Heart right ventricle (tissue), 16 donors: ENCODE results near the gene KRT5. TPM values are rescaled to one million over a fixed set of nuclear protein-coding genes. Genes with fewer than 3 reads are reported as not detected.

ENCODE experiments used
- ATAC-seq, 8 donors: fragments of 200-7000 bp; cut with Tn5 transposase; one replicate each; pipeline ENCODE4 v1.9.1; 2020; ENCODE audit warnings: mild to moderate bottlenecking in 8 of 8, moderate library complexity in 8 of 8, moderate number of reproducible peaks in 1 of 8
- DNase-seq, 2 donors: peaks; one replicate each; pipeline ENCODE4 v3.0.0-alpha.2; 2020
- H3K27ac ChIP-seq, 10 donors: fragments of 200-600 bp; sonication (generic) in 2 of 10; one replicate each; pipeline versions ENCODE4 v1.5.0 to v1.8.0; 2020 to 2022; ENCODE audit warnings: mild to moderate bottlenecking in 3 of 10
- H3K27me3 ChIP-seq, 7 donors: fragments of 200-600 bp; one replicate each; pipeline ENCODE4 v1.8.0; 2021 to 2022; ENCODE audit warnings: mild to moderate bottlenecking in 2 of 7
- H3K36me3 ChIP-seq, 9 donors: fragments of 200-600 bp; sonication (generic) in 1 of 9; one replicate each; pipeline versions ENCODE4 v1.5.0 to v1.8.0; 2020 to 2022; ENCODE audit warnings: mild to moderate bottlenecking in 2 of 9
- H3K4me1 ChIP-seq, 9 donors: fragments of 200-600 bp; sonication (generic) in 1 of 9; one replicate each; pipeline versions ENCODE4 v1.5.0 to v1.8.0; 2020 to 2022; ENCODE audit warnings: mild to moderate bottlenecking in 4 of 9
- H3K4me3 ChIP-seq, 10 donors: fragments of 200-600 bp; sonication (generic) in 2 of 10; one replicate each; pipeline versions ENCODE4 v1.5.0 to v1.8.0; 2020 to 2022; ENCODE audit warnings: mild to moderate bottlenecking in 7 of 10, moderate library complexity in 2 of 10
- H3K9me3 ChIP-seq, 11 donors: fragments of 200-600 bp in 10 of 11; sonication (generic) in 2 of 11; one replicate each; pipeline versions ENCODE4 v1.5.0 to v1.8.0; 2013 to 2022; ENCODE audit warnings: mild to moderate bottlenecking in 2 of 11, control low read depth in 1 of 11, moderate library complexity in 1 of 11
- WGBS, 2 donors: extraction: QIAGEN DNeasy Blood & Tissue Kit; methylation state at CpG; one replicate each; pipeline ENCODE4 v1.1.7; 2013; ENCODE audit warnings: inconsistent platforms in 1 of 2; 5-methylcytosine and 5-hydroxymethylcytosine counted together
- intact Hi-C, 10 donors: fragments of 100-400 bp; cut with DNase I; formaldehyde crosslinking; loops; one replicate each; pipeline versions ENCODE4 v1.11.1 to v1.14.2; 2022
- polyA plus RNA-seq, 2 donors: library from polyadenylated mRNA; stranded (reverse); fragments of 200-250 nt; gene quantifications; one replicate each; pipeline ENCODE4 v1.2.3, GENCODE V29; 2013
- total RNA-seq, 10 donors: library from RNA; stranded (reverse); fragmentation: NEBNext Ultra II Directional in 3 of 10; extraction: Animal tissue kit (Norgen Biotek cat#: 25700) in 3 of 10; gene quantifications; one replicate each; pipeline versions ENCODE4 v1.2.1 to v1.2.4, GENCODE V29; 2021 to 2023
- TF ChIP-seq, protein P1 (sequence below), 9 donors: fragments of 200-600 bp; sonication (generic) in 2 of 9; IDR thresholded peaks; one replicate each; pipeline versions ENCODE4 v1.5.0 to v1.8.0; 2021 to 2022; ENCODE audit warnings: antibody characterized with exemption in 9 of 9, mild to moderate bottlenecking in 5 of 9, moderate library complexity in 1 of 9
- donor health status: Arrhythmogenic right ventricular cardiomyopathy.
- donor health status: ischemic (EF 13 %, LVEDD 7.1; RV severe dilation, severe dysfunction).
- donor health status: healthy with polysubstance abuse.
- donor health status: DM: no; HTN: yes; CAD: no.
- donor health status: DM: no; HTN: no; CAD: no.
- donor health status: ischemic (EF 25% LVEDD 6.9; RV normal size, moderate dysfunction).
- donor health status: ischemic (EF 25% LVEDD 5.7; RV mildly dilated, moderate dysfunction).
- donor health status: healthy.
- donor health status: DM: yes; HTN: yes; CAD: no.
- donor health status: Ischemic cardiomyopathy.
- donor health status: ischemic (EF 35%, LVEDD 5.7; RV mildly dilated, moderate dysfunction).
- donor health status: nonischemic (EF 11% LVEDD 7.7; RV severe dilation, severe dysfunction).
- donor health status: DM: yes; HTN: yes; CAD: no.
- donor health status: PGD.
- donor health status: ischemic (EF 29% LVEDD 5.4; RV normal size, mild dysfunction).
- donor health status: nonischemic (EF 23%, LVEDD 6.1; RV moderate dilation, normal function).

KRT5 gene
- total and polyA plus RNA-seq, 12 donors, result 0.25 to 1.5 (median 0.67) TPM; not detected in 8

DNA sequence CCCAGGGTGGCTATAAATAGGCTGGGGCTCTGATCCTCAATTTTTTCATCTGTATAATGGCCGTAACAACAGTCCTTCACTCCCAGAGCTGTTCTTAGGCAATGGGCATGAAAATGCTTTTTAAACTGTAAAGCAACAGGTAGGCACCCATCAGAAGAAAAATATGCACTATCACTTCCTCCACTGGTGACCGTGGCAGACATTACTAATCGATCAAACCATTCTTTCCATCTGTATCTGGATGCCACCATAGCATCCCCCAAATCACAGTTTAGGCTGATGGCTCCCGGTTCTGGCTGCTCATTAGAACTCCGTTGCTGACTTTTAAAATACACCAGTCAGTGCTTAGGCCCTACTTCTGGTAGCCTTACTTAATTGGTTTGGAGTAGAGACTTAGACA is 21.5 kb upstream of the KRT5 start:
- H3K9me3 ChIP-seq, result no peaks in the 10 kb centered on the region
- H3K4me3 ChIP-seq, result no peak overlapping the region
- no peak for DNase-seq
- H3K4me1 ChIP-seq, result peaks cover 0 to 4% (median 0%) of the 10 kb centered on the region in 9 donors
- H3K27me3 ChIP-seq, result peaks cover 0 to 13% (median 0%) of the 10 kb centered on the region in 7 donors
- no peak overlapping the region for H3K27ac ChIP-seq
- TF ChIP-seq, protein P1, sequence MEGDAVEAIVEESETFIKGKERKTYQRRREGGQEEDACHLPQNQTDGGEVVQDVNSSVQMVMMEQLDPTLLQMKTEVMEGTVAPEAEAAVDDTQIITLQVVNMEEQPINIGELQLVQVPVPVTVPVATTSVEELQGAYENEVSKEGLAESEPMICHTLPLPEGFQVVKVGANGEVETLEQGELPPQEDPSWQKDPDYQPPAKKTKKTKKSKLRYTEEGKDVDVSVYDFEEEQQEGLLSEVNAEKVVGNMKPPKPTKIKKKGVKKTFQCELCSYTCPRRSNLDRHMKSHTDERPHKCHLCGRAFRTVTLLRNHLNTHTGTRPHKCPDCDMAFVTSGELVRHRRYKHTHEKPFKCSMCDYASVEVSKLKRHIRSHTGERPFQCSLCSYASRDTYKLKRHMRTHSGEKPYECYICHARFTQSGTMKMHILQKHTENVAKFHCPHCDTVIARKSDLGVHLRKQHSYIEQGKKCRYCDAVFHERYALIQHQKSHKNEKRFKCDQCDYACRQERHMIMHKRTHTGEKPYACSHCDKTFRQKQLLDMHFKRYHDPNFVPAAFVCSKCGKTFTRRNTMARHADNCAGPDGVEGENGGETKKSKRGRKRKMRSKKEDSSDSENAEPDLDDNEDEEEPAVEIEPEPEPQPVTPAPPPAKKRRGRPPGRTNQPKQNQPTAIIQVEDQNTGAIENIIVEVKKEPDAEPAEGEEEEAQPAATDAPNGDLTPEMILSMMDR (IDR thresholded peaks at IDR 0.05), result no peak
- no peak for ATAC-seq
- no peaks in the 10 kb centered on the region for H3K36me3 ChIP-seq
- 93 to 94% methylated on average over 5 of the region's 5 CpGs for WGBS, 2 donors
- intact Hi-C loops, result no loop called here

DNA sequence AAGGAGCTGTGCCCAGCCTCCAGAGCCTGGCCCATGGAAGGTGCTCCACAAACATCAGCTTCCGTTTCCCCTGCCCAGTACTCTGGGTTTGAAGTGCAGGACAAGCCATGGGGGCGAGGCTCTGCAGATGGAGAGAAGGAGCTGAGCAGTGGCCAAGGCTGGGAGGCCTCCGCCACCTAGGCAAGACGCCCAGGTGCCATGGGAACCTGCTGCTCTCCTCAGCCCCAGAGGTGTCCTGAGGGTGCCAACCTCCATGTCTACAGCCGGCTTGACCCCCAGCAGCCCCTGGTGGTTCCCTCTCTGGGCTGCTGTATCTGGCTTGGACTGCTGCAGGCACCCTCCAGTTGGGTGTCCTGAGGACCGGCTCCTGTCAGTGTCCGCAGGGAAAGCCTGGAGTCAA is 20.3 kb upstream of the KRT5 start:
- H3K4me3 ChIP-seq, result no peak overlapping the region
- no peak overlapping the region for H3K27ac ChIP-seq
- TF ChIP-seq, protein P1 (IDR thresholded peaks at IDR 0.05), result no peak
- DNase-seq, result no peak
- intact Hi-C loops, result no loop called here
- peaks cover 0 to 4% (median 0%) of the 10 kb centered on the region in 9 donors for H3K4me1 ChIP-seq
- H3K9me3 ChIP-seq, result no peaks in the 10 kb centered on the region
- H3K36me3 ChIP-seq, result no peaks in the 10 kb centered on the region
- WGBS, 2 donors, result 92 to 98% methylated on average over 7 of the region's 7 CpGs
- peaks cover 0 to 7% (median 0%) of the 10 kb centered on the region in 7 donors for H3K27me3 ChIP-seq
- ATAC-seq, result no peak

DNA sequence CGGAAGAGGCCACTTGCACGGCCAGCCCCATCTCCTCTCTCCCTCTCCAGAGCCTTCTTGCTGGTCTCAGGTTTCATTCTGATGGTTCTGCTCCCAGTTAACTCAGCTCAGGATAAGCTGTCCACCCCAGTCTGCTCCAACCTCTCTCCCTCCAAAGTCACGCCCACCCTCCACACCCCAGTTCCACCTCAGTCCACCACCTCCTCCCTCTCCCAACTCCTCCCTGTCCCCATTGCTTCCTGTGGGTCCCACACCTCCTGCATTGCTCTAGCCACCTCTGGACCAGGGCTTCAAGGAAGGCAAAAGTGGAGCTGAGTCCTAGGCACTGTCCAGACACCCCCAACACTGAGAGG is 19.6 kb upstream of the KRT5 start:
- no peak for ATAC-seq
- Histone ChIP-seq H3K9me3 (no peaks in the 10 kb centered on the region), H3K4me1 (peaks cover 0 to 4% (median 0%) of the 10 kb centered on the region in 9 donors), H3K27me3 (peaks cover 0 to 7% (median 0%) of the 10 kb centered on the region in 7 donors), H3K4me3 (no peak overlapping the region), H3K36me3 (no peaks in the 10 kb centered on the region), H3K27ac (no peak overlapping the region)
- TF ChIP-seq, protein P1 (IDR thresholded peaks at IDR 0.05), result no peak
- 88 to 98% methylated on average over 3 of the region's 3 CpGs for WGBS, 2 donors
- DNase-seq, result no peak
- intact Hi-C loops, result no loop called here

DNA sequence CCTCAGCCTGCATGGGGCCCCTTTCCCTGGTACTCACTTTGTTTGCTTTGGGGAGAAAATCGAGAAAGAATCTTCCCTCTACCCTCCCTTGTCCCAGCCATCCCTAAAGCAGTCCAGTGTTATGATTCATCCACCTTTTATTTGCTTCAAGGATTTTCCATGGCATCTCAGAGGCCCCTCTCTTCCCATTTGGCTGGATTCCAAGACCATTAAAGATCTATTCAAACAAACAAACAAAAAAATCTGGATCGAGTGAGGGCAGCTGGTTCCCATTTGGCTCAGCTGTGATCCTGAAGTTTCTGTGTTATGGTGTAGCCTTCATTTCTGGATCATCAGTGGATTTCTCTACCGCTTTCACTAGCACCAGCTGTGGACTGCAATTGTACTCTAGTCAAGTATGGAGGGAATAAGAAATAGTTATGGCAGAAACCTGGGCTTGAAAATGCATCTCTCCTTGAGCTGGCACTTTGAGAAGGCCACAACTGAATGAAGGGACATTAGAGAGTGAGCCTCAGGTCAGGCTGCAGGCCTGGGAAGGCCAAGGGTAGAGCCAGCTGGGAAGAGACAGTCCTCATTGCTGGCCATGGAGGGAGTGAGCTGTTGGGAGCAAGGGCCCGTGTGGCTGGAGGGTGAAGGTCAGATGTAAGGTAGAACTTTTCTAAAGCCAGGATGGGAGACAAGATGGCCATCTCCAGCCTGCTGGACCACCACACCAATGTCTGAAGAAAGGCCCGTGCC is 19.1 kb upstream of the KRT5 start:
- no peak for ATAC-seq
- no peaks in the 10 kb centered on the region for H3K9me3 ChIP-seq
- peaks cover 0 to 7% (median 0%) of the 10 kb centered on the region in 7 donors for H3K27me3 ChIP-seq
- no peaks in the 10 kb centered on the region for H3K36me3 ChIP-seq
- H3K4me1 ChIP-seq, result peaks cover 0 to under 1% (median 0%) of the 10 kb centered on the region in 9 donors
- no peak for DNase-seq
- TF ChIP-seq, protein P1 (IDR thresholded peaks at IDR 0.05), result no peak
- intact Hi-C loops, result no loop called here
- 68 to 74% methylated on average over 5 of the region's 5 CpGs for WGBS, 2 donors
- H3K27ac ChIP-seq, result no peak overlapping the region
- no peak overlapping the region for H3K4me3 ChIP-seq
